OCI-LY1 (cell line): ENCODE data around the gene MED13L.

ENCODE experiments used
- H2AFZ ChIP-seq: fragments of 200-600 bp; sonication (generic), shearing (Covaris generic); 2 replicates; pipeline ENCODE4 v1.6.0; 2014; ENCODE audit warnings: antibody characterized with exemption, mild to moderate bottlenecking, low read length
- H3F3A ChIP-seq: fragments of 200-600 bp; sonication (generic), shearing (Covaris generic); 2 replicates; pipeline ENCODE4 v1.6.0; 2014; ENCODE audit warnings: mild to moderate bottlenecking, antibody characterized with exemption, low read length, moderate library complexity; ENCODE audit not compliant: insufficient read depth
- H3K27ac ChIP-seq: fragments of 200-600 bp; sonication (generic); 2 replicates; pipeline ENCODE4 v1.5.1; 2014; ENCODE audit warnings: low read length, mixed run types, mild to moderate bottlenecking, low read depth; ENCODE audit not compliant: poor library complexity, severe bottlenecking
- H3K27me3 ChIP-seq: fragments of 200-600 bp; sonication (generic); 2 replicates; pipeline ENCODE4 v1.6.0; 2014; ENCODE audit warnings: antibody characterized with exemption, mild to moderate bottlenecking, low read length, moderate library complexity; ENCODE audit not compliant: insufficient read depth
- H3K36me3 ChIP-seq: fragments of 200-600 bp; sonication (generic); 2 replicates; pipeline ENCODE4 v1.6.1; 2014; ENCODE audit warnings: mild to moderate bottlenecking, antibody characterized with exemption, low read length, moderate library complexity, mixed read lengths; ENCODE audit not compliant: insufficient read depth
- H3K4me1 ChIP-seq: fragments of 200-600 bp; sonication (generic); 2 replicates; pipeline ENCODE4 v1.5.1; 2014; ENCODE audit warnings: mild to moderate bottlenecking, low read length, moderate library complexity; ENCODE audit not compliant: insufficient read depth, severe bottlenecking
- H3K4me2 ChIP-seq: fragments of 200-600 bp; sonication (generic), shearing (Covaris generic); 2 replicates; pipeline ENCODE4 v1.6.1; 2014; ENCODE audit warnings: low read length
- H3K4me3 ChIP-seq: fragments of 200-600 bp; sonication (generic); 2 replicates; pipeline ENCODE4 v1.5.1; 2014; ENCODE audit warnings: low read length, low read depth, mild to moderate bottlenecking, mixed read lengths; ENCODE audit not compliant: poor library complexity, severe bottlenecking
- H3K79me2 ChIP-seq: fragments of 200-600 bp; shearing (Covaris generic); 2 replicates; pipeline ENCODE4 v1.6.1; 2016; ENCODE audit warnings: mixed run types, low read length, mixed read lengths; ENCODE audit not compliant: insufficient read depth
- H3K9ac ChIP-seq: fragments of 200-600 bp; sonication (generic), shearing (Covaris generic); 2 replicates; pipeline ENCODE4 v1.6.1; 2014; ENCODE audit warnings: mild to moderate bottlenecking, low read length, mixed read lengths
- H3K9me2 ChIP-seq: fragments of 200-600 bp; sonication (generic), shearing (Covaris generic); 2 replicates; pipeline ENCODE4 v1.6.1; 2014; ENCODE audit warnings: low read depth, mild to moderate bottlenecking, low read length, mixed read lengths
- H3K9me3 ChIP-seq: fragments of 200-600 bp; shearing (Covaris generic); 2 replicates; pipeline ENCODE4 v1.6.1; 2014; ENCODE audit warnings: low read length, mixed read lengths
- H4K20me1 ChIP-seq: fragments of 200-600 bp; sonication (generic), shearing (Covaris generic); 2 replicates; pipeline ENCODE4 v1.6.0; 2016; ENCODE audit warnings: mild to moderate bottlenecking, low read length; ENCODE audit not compliant: insufficient read depth
- EZH2 ChIP-seq: fragments of 200-600 bp; sonication (generic), shearing (Covaris generic); IDR thresholded peaks from 2 replicates; pipeline ENCODE4 v1.8.0; 2017; ENCODE audit warnings: borderline replicate concordance, mixed run types, mild to moderate bottlenecking, antibody characterized with exemption, low read length, moderate library complexity, mixed read lengths
- TF ChIP-seq, protein P1 (sequence below): fragments of 200-600 bp; sonication (generic), shearing (Covaris generic); IDR thresholded peaks from 2 replicates; pipeline ENCODE4 v1.5.1; 2017; ENCODE audit warnings: mild to moderate bottlenecking, antibody characterized with exemption, low read length, moderate library complexity, mixed read lengths

The MED13L gene

DNA sequence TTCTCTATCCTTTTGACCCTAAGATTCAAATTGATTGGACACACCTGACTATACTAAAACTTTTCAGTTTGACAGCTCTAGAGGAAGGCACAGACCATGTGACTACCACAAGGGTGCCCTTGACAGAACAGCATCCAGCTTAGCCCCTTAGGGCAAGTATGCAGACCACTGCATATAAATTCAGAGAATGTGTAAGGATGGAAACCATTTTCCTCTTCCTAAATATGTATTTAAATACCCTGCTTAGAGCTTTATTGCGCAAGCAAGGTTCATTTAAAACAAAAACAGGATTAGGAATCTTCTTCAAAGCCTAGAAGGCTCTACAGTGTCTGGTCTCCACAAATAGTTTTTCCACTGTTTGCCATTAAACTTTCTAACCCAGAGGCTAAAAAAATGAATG lies 202.8 kb downstream of the MED13L start:
- H3K79me2 ChIP-seq = no peaks in the 10 kb centered on the region
- H3K4me3 ChIP-seq = no peak overlapping the region
- H3K27me3 ChIP-seq = no peaks in the 10 kb centered on the region
- H3K4me2 ChIP-seq = no peak overlapping the region
- H3K4me1 ChIP-seq = no peaks in the 10 kb centered on the region
- no peaks in the 10 kb centered on the region for H4K20me1 ChIP-seq
- H3K36me3 ChIP-seq = no peaks in the 10 kb centered on the region
- no peak overlapping the region for H3K27ac ChIP-seq
- no peaks in the 10 kb centered on the region for H3K9me3 ChIP-seq
- no peaks in the 10 kb centered on the region for H3F3A ChIP-seq
- H3K9ac ChIP-seq = no peak overlapping the region
- TF ChIP-seq, protein P1, sequence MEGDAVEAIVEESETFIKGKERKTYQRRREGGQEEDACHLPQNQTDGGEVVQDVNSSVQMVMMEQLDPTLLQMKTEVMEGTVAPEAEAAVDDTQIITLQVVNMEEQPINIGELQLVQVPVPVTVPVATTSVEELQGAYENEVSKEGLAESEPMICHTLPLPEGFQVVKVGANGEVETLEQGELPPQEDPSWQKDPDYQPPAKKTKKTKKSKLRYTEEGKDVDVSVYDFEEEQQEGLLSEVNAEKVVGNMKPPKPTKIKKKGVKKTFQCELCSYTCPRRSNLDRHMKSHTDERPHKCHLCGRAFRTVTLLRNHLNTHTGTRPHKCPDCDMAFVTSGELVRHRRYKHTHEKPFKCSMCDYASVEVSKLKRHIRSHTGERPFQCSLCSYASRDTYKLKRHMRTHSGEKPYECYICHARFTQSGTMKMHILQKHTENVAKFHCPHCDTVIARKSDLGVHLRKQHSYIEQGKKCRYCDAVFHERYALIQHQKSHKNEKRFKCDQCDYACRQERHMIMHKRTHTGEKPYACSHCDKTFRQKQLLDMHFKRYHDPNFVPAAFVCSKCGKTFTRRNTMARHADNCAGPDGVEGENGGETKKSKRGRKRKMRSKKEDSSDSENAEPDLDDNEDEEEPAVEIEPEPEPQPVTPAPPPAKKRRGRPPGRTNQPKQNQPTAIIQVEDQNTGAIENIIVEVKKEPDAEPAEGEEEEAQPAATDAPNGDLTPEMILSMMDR = no peak
- no peak for TF ChIP-seq EZH2
- H2AFZ ChIP-seq = no peak overlapping the region
- H3K9me2 ChIP-seq = no peaks in the 10 kb centered on the region

DNA sequence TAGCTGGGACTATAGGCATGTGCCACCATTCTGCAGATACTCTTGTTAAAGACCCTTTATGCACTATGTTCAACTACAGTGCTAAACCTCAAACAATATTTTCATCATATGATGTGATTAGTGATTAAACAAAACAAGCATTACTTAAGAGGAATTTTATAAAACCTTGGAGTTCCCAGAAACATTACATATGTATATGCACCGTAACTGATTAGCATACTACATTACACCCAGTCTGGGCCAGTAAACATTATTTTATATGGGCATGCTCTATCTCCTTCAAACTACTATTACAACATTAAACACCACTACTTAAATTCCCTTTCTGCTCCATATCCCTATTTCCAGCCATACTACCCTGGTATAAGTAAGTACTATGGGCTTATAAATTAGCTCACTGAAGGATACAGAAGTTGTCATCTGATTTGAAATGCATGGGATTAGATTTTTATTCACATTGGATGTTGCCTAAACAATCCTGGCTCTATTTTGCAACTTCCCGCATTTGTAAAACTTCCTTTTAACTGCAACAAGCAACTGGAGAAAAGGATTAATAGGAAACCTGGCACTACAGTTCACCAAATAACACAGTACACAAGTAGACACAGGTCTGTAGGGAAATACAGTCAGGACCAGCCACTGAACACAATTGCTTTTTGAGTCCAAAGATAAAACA lies 205.8 kb downstream of the MED13L start:
- Histone ChIP-seq H3K9me2 (no peaks in the 10 kb centered on the region), H3K27ac (no peak overlapping the region), H3K27me3 (no peaks in the 10 kb centered on the region), H3F3A (no peaks in the 10 kb centered on the region), H3K79me2 (no peaks in the 10 kb centered on the region), H4K20me1 (no peaks in the 10 kb centered on the region), H3K4me2 (no peak overlapping the region), H3K4me3 (no peak overlapping the region), H3K9me3 (no peaks in the 10 kb centered on the region), H3K36me3 (no peaks in the 10 kb centered on the region), H2AFZ (no peak overlapping the region), H3K4me1 (no peaks in the 10 kb centered on the region), H3K9ac (no peak overlapping the region)
- TF ChIP-seq, protein P1 = no peak
- no peak for TF ChIP-seq EZH2

DNA sequence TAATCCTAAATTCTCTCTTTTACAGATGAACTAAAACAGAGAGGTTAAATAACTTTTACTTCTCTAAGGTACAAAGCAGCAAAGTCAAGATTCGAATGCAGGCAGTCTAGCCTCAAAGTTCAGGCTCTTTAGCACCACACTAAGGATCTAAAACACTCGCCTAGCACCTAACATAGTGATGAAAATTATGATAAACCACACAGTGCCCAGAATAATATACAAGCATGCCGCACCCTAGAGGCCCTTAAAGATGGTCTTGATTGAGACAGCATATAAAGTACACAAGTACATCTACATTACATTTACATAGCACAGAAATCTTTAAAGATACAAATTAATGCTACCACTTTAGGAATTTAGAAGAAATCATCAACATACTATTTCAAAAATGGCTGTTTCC lies 207.0 kb downstream of the MED13L start:
- Histone ChIP-seq H3K36me3 (no peaks in the 10 kb centered on the region), H3K4me1 (peaks cover 11% of the 10 kb centered on the region)

More for the DNA sequence above, 207.0 kb downstream of the MED13L start:
- H3K27ac ChIP-seq = no peak overlapping the region
- H3K9ac ChIP-seq = no peak overlapping the region
- TF ChIP-seq, protein P1 = no peak
- no peak for TF ChIP-seq EZH2
- H3K27me3 ChIP-seq = no peaks in the 10 kb centered on the region
- no peaks in the 10 kb centered on the region for H3F3A ChIP-seq
- H2AFZ ChIP-seq = no peak overlapping the region
- H3K4me2 ChIP-seq = no peak overlapping the region
- no peaks in the 10 kb centered on the region for H3K9me3 ChIP-seq
- H4K20me1 ChIP-seq = no peaks in the 10 kb centered on the region
- no peaks in the 10 kb centered on the region for H3K9me2 ChIP-seq
- no peak overlapping the region for H3K4me3 ChIP-seq
- no peaks in the 10 kb centered on the region for H3K79me2 ChIP-seq
